HFF-Myc (cell line): Measurements from ENCODE around the gene SLC12A4.
A peak's percentile ranks its signal among the peaks of the same experiment; 100 is the strongest.

Source experiments
- DNase-seq: peaks from one replicate; pipeline ENCODE4 v3.0.0-alpha.2; 2011; ENCODE audit warnings: low read depth; ENCODE audit errors: extremely low read depth
- H3K4me3 ChIP-seq: replicated peaks from 2 replicates; pipeline ENCODE4 v1.5.1; 2011; ENCODE audit warnings: low read depth, mild to moderate bottlenecking, control low read depth, low read length
- CTCF ChIP-seq: IDR thresholded peaks from 2 replicates; pipeline ENCODE4 v1.5.1; 2012; ENCODE audit warnings: mild to moderate bottlenecking, low read depth, low read length, control low read depth; ENCODE audit errors: missing control alignments

SLC12A4 gene

GRCh38 chr16:67966549-67967182, 1.8 kb downstream of the SLC12A4 start:
- no peak for TF ChIP-seq CTCF
- H3K4me3 ChIP-seq: peak overlapping the region; percentile 94
- DNase-seq: peak; percentile 42

GRCh38 chr16:67965668-67966548, 2.5 kb downstream of the SLC12A4 start:
- no peak for DNase-seq
- no peak for TF ChIP-seq CTCF
- peak overlapping the region; percentile 94 for H3K4me3 ChIP-seq

- DNase-seq: no peak
- TF ChIP-seq CTCF: no peak
- no peak overlapping the region for H3K4me3 ChIP-seq
Observed at GRCh38 chr16:67964477-67965131, 3.8 kb downstream of the SLC12A4 start.

- no peak for DNase-seq
- TF ChIP-seq CTCF: no peak
- no peak overlapping the region for H3K4me3 ChIP-seq
Observed at GRCh38 chr16:67963662-67964321, 4.6 kb downstream of the SLC12A4 start.

- no peak for TF ChIP-seq CTCF
- no peak for DNase-seq
- no peak overlapping the region for H3K4me3 ChIP-seq
Observed at GRCh38 chr16:67963292-67963661, 5.2 kb downstream of the SLC12A4 start.

- TF ChIP-seq CTCF: no peak
- no peak overlapping the region for H3K4me3 ChIP-seq
- no peak for DNase-seq
Observed at GRCh38 chr16:67962135-67962534, 6.3 kb downstream of the SLC12A4 start.
